ENCODE measurements around the gene CC2D1B. TPM values are rescaled to one million over a fixed set of nuclear protein-coding genes. Genes with fewer than 3 reads are reported as not detected.

The CC2D1B gene
- total and polyA plus RNA-seq, 9 of the 15 experiments (the other 6 are each of a cell fraction or from before 2014, with no cell fraction given): 1.2 to 33.6 (median 25.5) TPM

DNA sequence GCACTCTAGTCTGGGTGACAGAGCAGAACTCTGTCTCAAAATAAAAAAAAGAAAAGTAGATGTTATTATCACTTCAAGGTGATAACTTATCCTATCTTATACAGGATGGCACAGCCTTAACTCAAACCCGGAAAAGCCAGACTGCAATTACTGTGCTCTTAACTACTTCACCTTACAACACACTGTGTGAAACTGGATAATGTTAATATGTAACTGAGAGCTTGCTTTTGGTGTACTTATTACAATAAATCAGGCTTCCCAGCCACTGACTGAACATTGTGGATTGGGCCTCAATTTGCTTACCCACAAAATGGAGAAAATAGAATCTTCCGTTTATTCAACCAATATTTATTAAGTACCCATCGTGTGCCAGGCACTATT lies 36.8 kb upstream of the CC2D1B start:
- FAIRE-seq (no peak), DNase-seq (ENCODE audit: extremely low read depth in 1 of 4, low spot score in 3 of 4) (no peak), ATAC-seq (no peak)
- no peaks in the 10 kb centered on the region for H3K9me3 ChIP-seq (replicated peaks; ENCODE audit: control insufficient read depth, insufficient read depth, low read depth, low read length)
- peak overlapping the region; percentile 98 for H3K27ac ChIP-seq (ENCODE audit: extremely low read depth, low read depth, low read length)
- H3K9ac ChIP-seq (ENCODE audit: insufficient read depth in 1 of 2, low read depth in 2 of 2, low read length in 2 of 2): peak overlapping the region; percentile 84 to 99
- H3K9me1 ChIP-seq (ENCODE audit: control insufficient read depth, insufficient read depth, low read length): peaks cover 3% of the 10 kb centered on the region
- H3K79me2 ChIP-seq (ENCODE audit: control insufficient read depth, insufficient read depth, low read length): peaks cover 87% of the 10 kb centered on the region
- intact Hi-C loops (cut with micrococcal nuclease): loop anchor here (2.0 to 5.0 kb wide), 4 partner anchors 150 to 279 kb away; partner anchors contain the start of gene TUT4
- H3K4me1 ChIP-seq (replicated peaks in 1 of 2; ENCODE audit: control insufficient read depth in 2 of 2, insufficient read depth in 2 of 2, low read length in 2 of 2): peaks cover 12 to 27% of the 10 kb centered on the region in 2 experiments; a peak in 4 of 5 replicates
- H3K27me3 ChIP-seq (ENCODE audit: control insufficient read depth in 2 of 2, insufficient read depth in 2 of 2, low read length in 2 of 2): no peaks in the 10 kb centered on the region
- WGBS (ENCODE audit: insufficient coverage, low coverage, missing lambda C conversion rate): 2% methylated on average over 3 of the region's 3 CpGs
- BruUV-seq (replicated peaks): no TSS peak
- peak overlapping the region; percentile 98 for H3K4me2 ChIP-seq (ENCODE audit: insufficient read depth, low read length)
- H3K36me3 ChIP-seq (ENCODE audit: control insufficient read depth, insufficient read depth, low read length): peaks cover 71% of the 10 kb centered on the region
- ChIA-PET CTCF (ENCODE audit: low intra/inter-chr PET ratio) (no interaction called here), POLR2A (interaction anchor here (1.8 to 5.7 kb wide), 2 partner anchors 9 to 284 kb away, joined by 20 to 45 read pairs; no protein-coding TSS in a partner anchor)
- in situ Hi-C loops (cut with MboI): loop anchor here (10.0 kb wide), 1 partner anchor 282 kb away; no protein-coding TSS in a partner anchor
- peaks cover 11% of the 10 kb centered on the region; the same call in 1 of the 2 replicates for H4K20me1 ChIP-seq (replicated peaks; ENCODE audit: control insufficient read depth, insufficient read depth, low read length)
- H3K4me3 ChIP-seq: peak overlapping the region; percentile 80
- H2AFZ ChIP-seq (ENCODE audit: low read depth, low read length): no peak overlapping the region; the same call in 1 of the 2 replicates
- TF ChIP-seq CTCF (IDR thresholded peaks at IDR 0.05 in 2 of 3, conservative IDR thresholded peaks at IDR 0.05 in 1 of 3; ENCODE audit: insufficient read depth in 2 of 3, low read depth in 1 of 3, low read length in 3 of 3): no peak
- TF ChIP-seq ZNF444 (CRISPR knock-in tag; IDR thresholded peaks at IDR 0.05): no peak
- TF ChIP-seq, protein P1, sequence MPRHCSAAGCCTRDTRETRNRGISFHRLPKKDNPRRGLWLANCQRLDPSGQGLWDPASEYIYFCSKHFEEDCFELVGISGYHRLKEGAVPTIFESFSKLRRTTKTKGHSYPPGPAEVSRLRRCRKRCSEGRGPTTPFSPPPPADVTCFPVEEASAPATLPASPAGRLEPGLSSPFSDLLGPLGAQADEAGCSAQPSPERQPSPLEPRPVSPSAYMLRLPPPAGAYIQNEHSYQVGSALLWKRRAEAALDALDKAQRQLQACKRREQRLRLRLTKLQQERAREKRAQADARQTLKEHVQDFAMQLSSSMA (CRISPR knock-in tag; IDR thresholded peaks at IDR 0.05): no peak
- TF ChIP-seq SIRT6 (IDR thresholded peaks at IDR 0.05; ENCODE audit: low read depth, low read length): no peak
- TF ChIP-seq, protein P2, sequence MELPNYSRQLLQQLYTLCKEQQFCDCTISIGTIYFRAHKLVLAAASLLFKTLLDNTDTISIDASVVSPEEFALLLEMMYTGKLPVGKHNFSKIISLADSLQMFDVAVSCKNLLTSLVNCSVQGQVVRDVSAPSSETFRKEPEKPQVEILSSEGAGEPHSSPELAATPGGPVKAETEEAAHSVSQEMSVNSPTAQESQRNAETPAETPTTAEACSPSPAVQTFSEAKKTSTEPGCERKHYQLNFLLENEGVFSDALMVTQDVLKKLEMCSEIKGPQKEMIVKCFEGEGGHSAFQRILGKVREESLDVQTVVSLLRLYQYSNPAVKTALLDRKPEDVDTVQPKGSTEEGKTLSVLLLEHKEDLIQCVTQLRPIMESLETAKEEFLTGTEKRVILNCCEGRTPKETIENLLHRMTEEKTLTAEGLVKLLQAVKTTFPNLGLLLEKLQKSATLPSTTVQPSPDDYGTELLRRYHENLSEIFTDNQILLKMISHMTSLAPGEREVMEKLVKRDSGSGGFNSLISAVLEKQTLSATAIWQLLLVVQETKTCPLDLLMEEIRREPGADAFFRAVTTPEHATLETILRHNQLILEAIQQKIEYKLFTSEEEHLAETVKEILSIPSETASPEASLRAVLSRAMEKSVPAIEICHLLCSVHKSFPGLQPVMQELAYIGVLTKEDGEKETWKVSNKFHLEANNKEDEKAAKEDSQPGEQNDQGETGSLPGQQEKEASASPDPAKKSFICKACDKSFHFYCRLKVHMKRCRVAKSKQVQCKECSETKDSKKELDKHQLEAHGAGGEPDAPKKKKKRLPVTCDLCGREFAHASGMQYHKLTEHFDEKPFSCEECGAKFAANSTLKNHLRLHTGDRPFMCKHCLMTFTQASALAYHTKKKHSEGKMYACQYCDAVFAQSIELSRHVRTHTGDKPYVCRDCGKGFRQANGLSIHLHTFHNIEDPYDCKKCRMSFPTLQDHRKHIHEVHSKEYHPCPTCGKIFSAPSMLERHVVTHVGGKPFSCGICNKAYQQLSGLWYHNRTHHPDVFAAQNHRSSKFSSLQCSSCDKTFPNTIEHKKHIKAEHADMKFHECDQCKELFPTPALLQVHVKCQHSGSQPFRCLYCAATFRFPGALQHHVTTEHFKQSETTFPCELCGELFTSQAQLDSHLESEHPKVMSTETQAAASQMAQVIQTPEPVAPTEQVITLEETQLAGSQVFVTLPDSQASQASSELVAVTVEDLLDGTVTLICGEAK (IDR thresholded peaks at IDR 0.05): 0 out of 2 replicates have a peak, but pooled peaks have one; percentile 18
- TF ChIP-seq, protein P2 (CRISPR knock-in tag; IDR thresholded peaks at IDR 0.05): no peak
